D341Med (cell line): ENCODE data around the gene SOD3.

Experiments
- DNase-seq: peaks from one replicate; pipeline ENCODE4 v3.0.0; 2012; ENCODE audit warnings: low spot score

SOD3 gene, protein sequence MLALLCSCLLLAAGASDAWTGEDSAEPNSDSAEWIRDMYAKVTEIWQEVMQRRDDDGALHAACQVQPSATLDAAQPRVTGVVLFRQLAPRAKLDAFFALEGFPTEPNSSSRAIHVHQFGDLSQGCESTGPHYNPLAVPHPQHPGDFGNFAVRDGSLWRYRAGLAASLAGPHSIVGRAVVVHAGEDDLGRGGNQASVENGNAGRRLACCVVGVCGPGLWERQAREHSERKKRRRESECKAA

DNA sequence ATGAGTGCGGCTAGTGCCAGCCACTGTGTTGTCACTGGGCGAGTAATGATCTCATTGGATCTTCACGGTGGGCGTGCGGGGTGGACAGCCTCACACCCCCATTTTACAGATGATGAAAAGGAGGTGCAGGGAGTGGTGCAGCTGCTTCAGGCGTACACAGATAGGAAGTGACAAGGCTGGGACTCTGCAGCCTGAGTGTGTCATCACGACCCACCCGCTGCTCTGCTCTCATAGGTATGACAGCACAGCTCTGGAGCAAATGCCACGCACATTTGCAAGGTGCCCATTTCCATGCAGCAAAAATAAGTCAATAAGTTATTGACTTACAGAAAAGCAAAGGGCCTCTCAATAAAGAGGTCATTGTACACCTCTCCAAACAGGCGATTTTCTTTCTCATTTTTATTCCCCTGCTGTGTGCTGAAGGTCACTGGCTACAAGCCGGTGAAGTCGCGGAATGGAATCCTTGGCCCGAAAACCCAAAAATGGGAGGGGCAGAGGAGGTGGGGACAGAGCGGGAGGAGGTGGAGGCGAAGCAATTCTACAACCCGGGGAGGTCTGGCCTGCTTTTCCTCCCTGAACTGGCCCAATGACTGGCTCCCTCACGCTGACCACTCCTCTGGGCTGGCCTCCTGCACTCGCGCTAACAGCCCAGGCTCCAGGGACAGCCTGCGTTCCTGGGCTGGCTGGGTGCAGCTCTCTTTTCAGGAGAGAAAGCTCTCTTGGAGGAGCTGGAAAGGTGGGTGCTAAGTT lies at the start of gene SOD3:
Gene SOD3, plus strand, starts transcription at position 658 of the 750 bp plus-strand sequence. CDS start 3,949 bp downstream, outside the sequence.
- no peak for DNase-seq

DNA sequence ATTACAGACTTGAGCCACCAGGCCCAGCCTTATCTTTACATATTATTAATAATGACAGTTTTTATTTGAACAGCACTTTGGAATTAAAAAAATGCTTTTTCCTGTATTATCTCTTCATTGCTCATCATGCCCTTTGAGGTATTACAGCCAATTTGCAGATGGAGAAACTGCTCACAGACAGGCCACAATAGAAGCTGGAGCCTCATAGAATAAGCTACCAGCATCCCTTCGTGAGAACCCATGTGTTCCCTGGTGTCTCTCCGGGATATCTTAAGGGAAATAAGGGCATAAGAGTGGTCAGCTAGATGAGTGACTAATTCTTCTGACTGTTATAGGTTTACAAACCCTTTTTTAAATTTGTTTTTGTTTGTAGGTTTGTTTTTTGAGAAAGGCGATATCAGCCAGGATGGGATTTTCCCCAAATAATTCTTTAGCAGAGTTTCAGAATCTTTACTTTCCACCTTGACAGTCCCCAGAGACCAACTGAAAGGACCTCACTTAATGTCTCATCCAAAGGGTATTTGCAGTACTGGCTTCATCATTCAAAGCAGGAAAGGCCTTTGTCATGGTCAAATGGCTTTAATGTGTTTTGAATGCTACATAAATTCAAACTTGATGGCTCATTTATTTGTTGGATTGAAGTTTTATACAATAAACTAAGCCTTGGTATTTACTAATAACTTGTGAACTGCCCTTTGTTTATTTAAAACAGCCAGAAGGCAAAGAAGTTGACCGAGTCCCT lies 48.0 kb upstream of the SOD3 start:
- DNase-seq = no peak

GRCh38 chr4:24748023-24748422 lies 47.4 kb upstream of the SOD3 start:
- no peak for DNase-seq

DNA sequence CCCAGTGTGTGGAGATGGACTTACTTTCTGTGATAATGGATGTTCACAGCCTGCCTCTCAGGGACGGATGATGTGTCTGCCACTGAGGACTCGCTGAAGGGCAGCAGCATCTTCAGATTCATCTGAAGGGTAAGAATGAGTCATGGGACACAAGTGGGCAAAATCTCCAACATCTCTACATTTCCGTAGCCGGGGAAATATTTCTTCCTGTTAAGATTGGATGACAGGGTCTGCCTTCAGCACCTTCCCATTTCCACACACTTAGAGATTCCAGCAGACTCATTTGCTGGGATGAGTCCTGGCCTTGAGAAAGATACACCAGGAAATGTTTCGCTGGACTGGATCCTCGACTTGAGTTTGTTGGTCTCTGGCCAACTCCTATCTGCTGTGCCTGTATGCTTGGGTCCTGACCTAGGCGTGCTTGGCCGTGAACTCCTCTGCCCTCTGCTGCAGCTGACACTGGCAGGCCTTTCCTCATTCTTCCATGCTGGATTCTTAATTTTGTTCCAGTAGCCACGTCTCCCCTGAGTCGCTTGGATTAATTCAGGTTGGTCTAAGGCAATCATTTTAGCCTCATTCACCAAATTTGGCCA lies 46.5 kb upstream of the SOD3 start:
- no peak for DNase-seq

DNA sequence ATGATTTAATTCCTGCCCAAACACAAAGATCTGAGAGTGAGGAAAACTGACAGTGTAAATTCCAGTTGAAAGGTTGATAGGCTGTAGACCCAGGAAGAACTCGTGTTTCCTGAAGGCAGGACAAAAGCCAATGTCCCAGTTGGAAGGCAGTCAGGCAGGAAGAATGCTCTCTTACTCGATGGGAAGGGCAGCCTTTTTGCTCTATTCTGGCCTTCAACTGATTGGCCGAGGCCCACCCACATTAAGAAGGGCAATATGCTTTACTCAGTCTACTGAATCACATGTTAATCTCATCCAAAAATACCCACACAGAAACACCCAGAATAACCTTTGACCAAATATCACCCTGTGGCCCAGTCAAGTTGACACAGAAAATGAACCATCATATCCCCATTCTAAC lies 45.3 kb upstream of the SOD3 start:
- no peak for DNase-seq

GRCh38 chr4:24751926-24752539 lies 43.3 kb upstream of the SOD3 start:
- DNase-seq = no peak

- DNase-seq = no peak
Observed at GRCh38 chr4:24753519-24753918, 41.9 kb upstream of the SOD3 start.

DNA sequence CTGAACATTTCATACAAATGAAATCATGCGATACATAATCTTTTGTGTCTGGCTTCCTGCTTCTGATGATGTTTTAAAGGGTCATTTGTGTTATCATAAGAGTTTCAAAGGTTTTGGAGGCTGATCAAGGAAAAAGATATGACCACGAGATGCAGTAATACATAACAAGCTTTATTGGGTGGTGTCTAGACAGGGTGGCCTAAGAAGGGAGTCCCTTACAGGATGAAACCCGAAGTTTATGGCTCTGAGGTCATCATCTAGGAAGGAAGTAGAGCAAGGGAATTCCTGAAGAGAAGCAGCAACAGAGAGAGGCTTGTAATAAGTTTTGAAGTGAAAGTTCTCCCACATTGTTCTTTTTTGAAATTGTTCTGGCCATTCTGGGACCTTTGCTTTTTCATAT lies 40.8 kb upstream of the SOD3 start:
- no peak for DNase-seq

GRCh38 chr4:24763631-24764297 lies 31.6 kb upstream of the SOD3 start:
- DNase-seq = peak; percentile 51

DNA sequence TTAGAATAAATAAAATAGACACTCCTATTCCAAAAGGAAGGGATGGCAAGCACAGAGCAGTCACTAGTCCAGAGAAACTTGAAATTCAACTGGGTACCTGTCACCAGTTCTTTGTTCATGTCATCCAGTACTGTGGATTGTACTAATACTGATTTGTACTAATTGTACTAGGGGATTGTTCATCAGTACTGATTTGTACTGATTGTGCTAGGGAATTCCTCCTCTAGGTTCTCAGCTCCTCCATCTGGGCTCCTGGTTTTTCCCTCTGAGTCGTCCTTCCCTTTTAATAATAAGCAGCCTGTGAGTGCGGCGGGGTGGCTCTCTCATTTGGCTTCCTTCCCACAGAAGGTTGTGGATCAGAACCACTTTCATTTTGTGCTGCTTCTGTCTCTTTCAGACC lies 31.0 kb upstream of the SOD3 start:
- DNase-seq = no peak

- DNase-seq = no peak
Observed at GRCh38 chr4:24765376-24765988, 29.9 kb upstream of the SOD3 start.

DNA sequence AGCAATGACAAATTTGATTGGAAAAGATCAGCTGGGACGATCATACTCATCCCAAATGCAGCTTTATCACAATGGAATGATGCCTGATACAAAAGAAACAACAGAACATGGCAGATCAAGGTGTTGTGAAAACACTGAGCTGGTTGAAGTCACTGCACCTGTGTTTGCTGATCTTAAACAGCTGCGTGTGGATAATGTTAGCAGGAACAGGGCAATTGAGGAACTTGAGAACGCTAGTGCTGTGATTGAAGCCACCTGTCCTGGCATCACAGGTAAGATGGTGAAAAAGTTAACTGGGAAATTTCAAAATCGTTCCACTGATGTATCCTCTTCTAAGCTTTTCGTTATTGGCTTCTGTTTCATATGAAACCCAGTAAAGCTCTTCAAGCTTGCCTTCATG lies 27.4 kb upstream of the SOD3 start:
- DNase-seq = no peak

- no peak for DNase-seq
Observed at GRCh38 chr4:24768604-24769003, 26.8 kb upstream of the SOD3 start.

GRCh38 chr4:24769571-24769970 lies 25.8 kb upstream of the SOD3 start:
- DNase-seq = no peak

GRCh38 chr4:24770032-24770584 lies 25.3 kb upstream of the SOD3 start:
- DNase-seq = no peak

DNA sequence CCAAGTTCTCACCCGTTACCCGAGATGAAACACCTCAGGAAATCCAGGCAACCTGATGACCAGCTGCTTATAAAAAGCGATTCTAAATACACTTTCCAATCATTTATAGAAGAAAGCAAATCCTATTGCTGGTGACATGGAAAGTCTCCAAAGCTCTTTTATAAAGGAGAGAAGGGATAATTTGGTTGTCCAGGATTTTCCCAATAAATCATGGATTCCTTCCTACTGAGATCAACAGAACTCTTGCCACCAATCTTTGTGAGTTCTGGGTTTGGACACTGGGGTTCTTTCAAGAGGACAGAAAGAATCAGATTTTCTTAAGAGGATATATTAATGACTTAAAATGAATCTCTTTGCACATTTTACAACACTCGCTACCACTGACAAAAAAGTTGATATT lies 24.7 kb upstream of the SOD3 start:
- DNase-seq = no peak

GRCh38 chr4:24771241-24771640 lies 24.1 kb upstream of the SOD3 start:
- DNase-seq = no peak

GRCh38 chr4:24772061-24772705 lies 23.2 kb upstream of the SOD3 start:
- DNase-seq = no peak

DNA sequence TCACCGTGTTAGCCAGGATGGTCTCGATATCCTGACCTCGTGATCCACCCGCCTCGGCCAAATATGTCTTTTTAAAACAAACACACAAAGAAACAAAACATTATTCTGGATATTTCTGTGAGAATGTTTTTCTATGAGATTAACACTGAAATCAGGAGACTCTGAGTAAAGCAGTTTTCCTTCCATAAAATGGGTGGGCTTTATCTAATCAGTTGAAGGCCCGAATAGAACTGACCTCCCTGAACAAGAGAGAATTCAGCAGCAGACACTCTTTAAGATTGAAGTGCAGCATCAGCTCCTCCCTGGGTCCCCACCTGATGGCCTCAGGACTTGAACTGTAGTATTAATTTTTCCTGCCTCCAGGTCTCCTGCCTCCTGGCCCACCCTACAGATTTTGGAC lies 22.4 kb upstream of the SOD3 start:
- no peak for DNase-seq

GRCh38 chr4:24774452-24774851 lies 20.9 kb upstream of the SOD3 start:
- no peak for DNase-seq
